Lower leg skin (tissue), 4 donors: ENCODE data around the gene PIAS2. TPM values are rescaled to one million over a fixed set of nuclear protein-coding genes. Genes with fewer than 3 reads are reported as not detected.

Experiments
- DNase-seq, 2 donors: peaks; one replicate each; pipeline ENCODE4 v3.0.0-alpha.2; 2019; ENCODE audit warnings: low spot score in 2 of 2
- H3K4me3 ChIP-seq: fragments of 200-600 bp; sonication (generic); 2 replicates; pipeline ENCODE4 v1.5.1; 2017; ENCODE audit warnings: mild to moderate bottlenecking, low read depth; ENCODE audit not compliant: poor library complexity, severe bottlenecking
- CTCF ChIP-seq, 3 donors: fragments of 450-650 bp; IDR thresholded peaks; one replicate each; pipeline ENCODE4 v1.5.1; 2016; ENCODE audit warnings: antibody characterized with exemption in 3 of 3, mild to moderate bottlenecking in 3 of 3, moderate library complexity in 2 of 3
- POLR2A ChIP-seq, 2 donors: fragments of 450-650 bp; IDR thresholded peaks; one replicate each; pipeline ENCODE4 v1.6.1; 2016 to 2017; ENCODE audit warnings: antibody characterized with exemption in 2 of 2, mild to moderate bottlenecking in 1 of 2, moderate library complexity in 1 of 2
- WGBS, 2 donors: methylation state at CpG; one replicate each; pipeline ENCODE4 v1.1.5; 2018; 5-methylcytosine and 5-hydroxymethylcytosine counted together
- intact Hi-C: fragments of 100-400 bp; cut with DNase I; formaldehyde crosslinking; loops from one replicate; pipeline ENCODE4 v1.15.0; 2023; ENCODE audit warnings: low total_unique reads
- total RNA-seq, 4 donors: library from RNA; depleted of rRNA; stranded (reverse); fragments of >200 nt; gene quantifications; one replicate each; pipeline ENCODE4 v1.1.0, GENCODE V29; 2016

Gene PIAS2
- total RNA-seq, 4 donors from 2014 or later, result 6.3 to 12.7 (median 10.6) TPM

- TF ChIP-seq CTCF (IDR thresholded peaks at IDR 0.05) (no peak), POLR2A (IDR thresholded peaks at IDR 0.05) (no peak)
- no peak overlapping the region for H3K4me3 ChIP-seq
- intact Hi-C loops, result no loop called here
- WGBS, 2 donors, result 91 to 92% methylated on average over 1 of the region's 1 CpG
- DNase-seq, result no peak
Measured at GRCh38 chr18:46920653-46921052, 3.3 kb upstream of the PIAS2 start.

GRCh38 chr18:46920067-46920466 lies 2.8 kb upstream of the PIAS2 start:
- H3K4me3 ChIP-seq, result no peak overlapping the region
- intact Hi-C loops, result no loop called here
- 40 to 80% methylated on average over 2 of the region's 2 CpGs for WGBS, 2 donors
- DNase-seq, result no peak
- TF ChIP-seq CTCF (IDR thresholded peaks at IDR 0.05), result no peak
- TF ChIP-seq POLR2A (IDR thresholded peaks at IDR 0.05), result no peak

GRCh38 chr18:46917803-46918600 lies 695 bp upstream of the PIAS2 start:
- 28 to 30% methylated on average over 33 of the region's 33 CpGs for WGBS, 2 donors
- peak in 1 of 2 donors; percentile 46 for DNase-seq
- TF ChIP-seq POLR2A (IDR thresholded peaks at IDR 0.05) (no peak), CTCF (IDR thresholded peaks at IDR 0.05) (no peak)
- H3K4me3 ChIP-seq, result peak overlapping the region; percentile 89
- intact Hi-C loops, result no loop called here

- WGBS, 2 donors, result 0% methylated on average over 14 to 20 of the region's 21 CpGs
- peak in 1 of 2 donors; percentile 15 for DNase-seq
- H3K4me3 ChIP-seq, result peak overlapping the region; percentile 89
- intact Hi-C loops, result no loop called here
- TF ChIP-seq POLR2A (IDR thresholded peaks at IDR 0.05), result no peak
- TF ChIP-seq CTCF (IDR thresholded peaks at IDR 0.05), result no peak
Measured at GRCh38 chr18:46916551-46917107, 678 bp downstream of the PIAS2 start.

GRCh38 chr18:46915800-46916550 lies 1.3 kb downstream of the PIAS2 start:
- WGBS, 2 donors, result 25 to 27% methylated on average over 12 of the region's 12 CpGs
- H3K4me3 ChIP-seq, result peak overlapping the region; percentile 89
- DNase-seq, result no peak
- TF ChIP-seq POLR2A (IDR thresholded peaks at IDR 0.05), result no peak
- intact Hi-C loops, result no loop called here

GRCh38 chr18:46910856-46911255 lies 6.5 kb downstream of the PIAS2 start:
- DNase-seq, result no peak
- intact Hi-C loops, result no loop called here
- H3K4me3 ChIP-seq, result no peak overlapping the region
- no peak for TF ChIP-seq POLR2A (IDR thresholded peaks at IDR 0.05)
- no peak for TF ChIP-seq CTCF (IDR thresholded peaks at IDR 0.05)
- WGBS, 2 donors, result 91% methylated on average over 3 of the region's 3 CpGs
